NCI-H1930 (cell line): ENCODE data around the gene MYO5A.
"Not testable (repeated sequence)": the region's sequence is repeated elsewhere in the genome, so short reads cannot be mapped to it uniquely, and the experiment has no call there.

Experiments used
- DNase-seq, 2 experiments: peaks; one replicate each; lab custom pipeline; 2025; lab: John Stamatoyannopoulos, UW

Gene MYO5A

GRCh38 chr15:52463638-52464037 lies 65.0 kb downstream of the MYO5A start:
- DNase-seq = no peak

GRCh38 chr15:52462806-52463360 lies 65.8 kb downstream of the MYO5A start:
- no peak for DNase-seq

- not testable (repeated sequence) for DNase-seq
Measured at GRCh38 chr15:52459701-52460100, 69.0 kb downstream of the MYO5A start.

- not testable (repeated sequence) for DNase-seq
Measured at GRCh38 chr15:52459265-52459664, 69.4 kb downstream of the MYO5A start.

GRCh38 chr15:52448011-52448890 lies 80.4 kb downstream of the MYO5A start:
- DNase-seq = no peak

GRCh38 chr15:52445954-52446353 lies 82.7 kb downstream of the MYO5A start:
- no peak for DNase-seq

- DNase-seq = no peak
Measured at GRCh38 chr15:52445553-52445952, 83.1 kb downstream of the MYO5A start.

GRCh38 chr15:52443205-52443604 lies 85.5 kb downstream of the MYO5A start:
- not testable (repeated sequence) for DNase-seq

- DNase-seq = no peak
Measured at GRCh38 chr15:52441841-52442240, 86.8 kb downstream of the MYO5A start.

GRCh38 chr15:52440946-52441345 lies 87.7 kb downstream of the MYO5A start:
- no peak for DNase-seq

GRCh38 chr15:52440414-52440813 lies 88.3 kb downstream of the MYO5A start:
- no peak for DNase-seq

GRCh38 chr15:52439470-52439869 lies 89.2 kb downstream of the MYO5A start:
- no peak for DNase-seq

GRCh38 chr15:52439042-52439441 lies 89.6 kb downstream of the MYO5A start:
- DNase-seq = not testable (repeated sequence)

GRCh38 chr15:52438047-52438446 lies 90.6 kb downstream of the MYO5A start:
- DNase-seq = no peak

- no peak for DNase-seq
Measured at GRCh38 chr15:52437646-52438045, 91.0 kb downstream of the MYO5A start.

- no peak for DNase-seq
Measured at GRCh38 chr15:52436981-52437380, 91.7 kb downstream of the MYO5A start.

- DNase-seq = no peak
Measured at GRCh38 chr15:52434885-52435284, 93.8 kb downstream of the MYO5A start.

- DNase-seq = no peak
Measured at GRCh38 chr15:52428297-52428696, 100.4 kb downstream of the MYO5A start.

- no peak for DNase-seq
Measured at GRCh38 chr15:52427804-52428203, 100.9 kb downstream of the MYO5A start.

GRCh38 chr15:52424856-52425431 lies 103.7 kb downstream of the MYO5A start:
- DNase-seq = no peak

GRCh38 chr15:52423852-52424251 lies 104.8 kb downstream of the MYO5A start:
- DNase-seq = no peak

- no peak for DNase-seq
Measured at GRCh38 chr15:52422001-52422400, 106.7 kb downstream of the MYO5A start.

GRCh38 chr15:52421029-52421428 lies 107.7 kb downstream of the MYO5A start:
- DNase-seq = no peak
